GM12865 (cell line): Measurements from ENCODE around the gene OTOS.
A peak's percentile ranks its signal among the peaks of the same experiment; 100 is the strongest.

Experiments
- DNase-seq: peaks from one replicate; pipeline ENCODE4 v3.0.0; 2010; ENCODE audit warnings: low read depth
- H3K4me3 ChIP-seq: 2 replicates; pipeline ENCODE4 v1.5.1; 2011; ENCODE audit warnings: mild to moderate bottlenecking, low read depth, low read length, control low read depth
- TF ChIP-seq, protein P1 (sequence below): IDR thresholded peaks from 2 replicates; pipeline ENCODE4 v1.5.1; 2011; ENCODE audit warnings: low read length, control low read depth, low read depth, inconsistent platforms; ENCODE audit not compliant: insufficient read depth; ENCODE audit errors: missing control alignments

OTOS gene

DNA sequence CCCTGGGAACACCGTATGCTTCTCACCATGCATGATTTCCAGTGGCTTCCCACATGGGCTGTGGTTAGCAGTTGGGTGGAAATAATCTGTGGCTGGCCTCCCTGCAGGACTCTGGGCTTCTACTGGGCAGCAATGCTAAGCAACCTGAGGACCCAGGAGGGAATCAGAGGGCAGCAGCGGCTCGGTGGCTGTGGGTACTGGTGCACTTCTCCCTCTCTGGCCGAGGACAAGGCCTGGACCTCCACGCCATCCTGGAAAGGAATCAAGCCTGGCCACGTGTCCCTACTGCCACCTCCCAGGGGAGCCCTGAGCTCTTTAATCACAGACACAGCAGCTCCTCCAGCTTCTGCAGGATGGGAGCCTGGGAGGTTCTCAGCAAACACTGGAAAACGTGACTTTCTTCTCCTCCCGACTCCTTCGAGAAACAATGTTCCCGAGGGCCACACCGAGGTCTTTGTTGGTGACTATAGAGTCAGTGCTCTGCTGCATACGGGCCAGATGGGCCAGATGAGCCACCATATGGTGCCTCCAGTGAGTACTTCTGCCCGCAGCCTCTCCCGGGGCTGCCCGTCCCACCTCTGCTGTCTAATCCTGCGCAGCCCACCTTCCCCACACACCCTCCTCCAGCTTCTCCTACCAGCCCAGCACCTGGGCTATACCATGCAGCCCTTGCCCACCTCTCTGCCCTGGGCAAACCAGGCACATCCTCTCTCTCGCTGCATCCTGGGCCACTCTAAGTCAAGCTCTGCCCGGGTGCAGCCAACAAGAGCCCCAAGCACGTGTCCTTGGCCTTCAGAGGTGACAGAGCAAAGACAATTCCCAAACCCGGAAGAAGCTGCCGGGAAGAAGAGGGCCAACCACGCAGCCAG lies 42.8 kb upstream of the OTOS start:
- H3K4me3 ChIP-seq = no peak overlapping the region
- DNase-seq = no peak
- TF ChIP-seq, protein P1, sequence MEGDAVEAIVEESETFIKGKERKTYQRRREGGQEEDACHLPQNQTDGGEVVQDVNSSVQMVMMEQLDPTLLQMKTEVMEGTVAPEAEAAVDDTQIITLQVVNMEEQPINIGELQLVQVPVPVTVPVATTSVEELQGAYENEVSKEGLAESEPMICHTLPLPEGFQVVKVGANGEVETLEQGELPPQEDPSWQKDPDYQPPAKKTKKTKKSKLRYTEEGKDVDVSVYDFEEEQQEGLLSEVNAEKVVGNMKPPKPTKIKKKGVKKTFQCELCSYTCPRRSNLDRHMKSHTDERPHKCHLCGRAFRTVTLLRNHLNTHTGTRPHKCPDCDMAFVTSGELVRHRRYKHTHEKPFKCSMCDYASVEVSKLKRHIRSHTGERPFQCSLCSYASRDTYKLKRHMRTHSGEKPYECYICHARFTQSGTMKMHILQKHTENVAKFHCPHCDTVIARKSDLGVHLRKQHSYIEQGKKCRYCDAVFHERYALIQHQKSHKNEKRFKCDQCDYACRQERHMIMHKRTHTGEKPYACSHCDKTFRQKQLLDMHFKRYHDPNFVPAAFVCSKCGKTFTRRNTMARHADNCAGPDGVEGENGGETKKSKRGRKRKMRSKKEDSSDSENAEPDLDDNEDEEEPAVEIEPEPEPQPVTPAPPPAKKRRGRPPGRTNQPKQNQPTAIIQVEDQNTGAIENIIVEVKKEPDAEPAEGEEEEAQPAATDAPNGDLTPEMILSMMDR = no peak

DNA sequence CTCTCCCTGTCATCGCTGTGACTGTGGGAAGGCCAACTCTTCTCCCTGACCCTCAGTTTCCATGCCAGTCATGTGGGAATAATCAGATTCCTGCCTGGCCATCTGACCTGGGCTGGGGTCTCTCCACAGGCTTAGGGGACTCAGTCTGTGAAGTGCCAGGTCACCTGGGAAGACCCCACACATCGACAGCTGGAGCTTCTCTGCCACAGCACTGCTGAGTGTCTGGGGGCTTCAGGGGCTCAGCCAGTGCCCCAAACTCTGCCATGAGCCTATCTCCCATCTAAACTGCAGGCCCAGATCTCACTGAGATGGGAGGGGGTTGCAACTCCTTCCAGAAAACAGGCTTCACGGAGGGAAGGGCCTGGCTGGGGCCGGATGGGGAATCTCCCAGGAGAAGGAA lies 42.0 kb upstream of the OTOS start:
- TF ChIP-seq, protein P1 = no peak
- no peak overlapping the region for H3K4me3 ChIP-seq
- DNase-seq = no peak

DNA sequence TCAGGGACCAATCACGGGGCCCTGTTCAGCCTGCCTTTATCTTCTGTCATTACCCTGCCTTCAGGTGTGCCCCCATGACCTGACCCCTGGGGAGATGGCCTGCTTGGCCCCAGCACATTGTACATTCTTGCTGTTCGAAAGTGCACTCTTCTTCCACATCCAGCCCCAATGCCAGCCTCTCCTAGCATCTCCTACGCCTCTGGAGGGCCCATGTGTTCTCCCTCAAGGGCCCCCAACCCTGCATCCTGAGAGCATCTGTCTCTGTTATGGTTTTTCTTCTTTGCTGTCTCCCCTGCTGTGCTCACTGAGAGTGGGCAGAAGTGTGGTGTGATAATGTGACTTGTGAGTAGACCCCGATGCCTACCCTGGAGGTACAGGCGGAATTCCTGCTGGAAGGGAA lies 41.5 kb upstream of the OTOS start:
- TF ChIP-seq, protein P1 = no peak
- no peak for DNase-seq
- no peak overlapping the region for H3K4me3 ChIP-seq

GRCh38 chr2:240179941-240180666 lies 39.6 kb upstream of the OTOS start:
- H3K4me3 ChIP-seq = no peak overlapping the region
- DNase-seq = no peak
- TF ChIP-seq, protein P1 = no peak

DNA sequence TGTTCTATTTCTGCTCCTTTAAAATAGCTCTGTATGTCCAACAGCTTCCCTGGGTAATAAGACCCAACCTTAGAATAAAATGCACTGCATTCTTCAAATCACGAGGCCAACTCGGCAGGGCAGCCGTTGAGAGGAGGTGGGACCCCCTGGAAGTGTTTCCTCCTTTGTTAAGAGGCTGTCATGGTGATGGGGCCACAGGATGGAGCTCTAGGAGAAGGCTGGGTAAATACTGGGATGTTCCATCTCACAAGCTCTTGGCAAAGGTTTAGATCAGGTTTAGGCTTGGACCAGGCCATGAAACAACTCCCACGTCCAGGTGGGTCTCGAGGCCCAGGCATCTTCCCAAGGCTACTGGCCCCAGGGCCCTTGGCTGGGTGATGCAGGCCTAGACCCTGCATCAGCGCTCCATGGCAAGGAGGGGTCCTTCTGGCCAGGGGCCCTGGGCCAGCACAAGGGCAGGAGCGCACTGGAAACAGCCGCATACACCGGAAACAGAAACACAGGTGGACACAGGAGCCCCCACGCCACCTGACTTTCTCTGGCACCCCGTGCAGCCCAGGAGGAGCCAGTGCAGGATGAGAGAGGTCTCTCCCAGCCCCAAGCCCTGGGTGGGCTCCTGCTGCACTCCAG lies 38.8 kb upstream of the OTOS start:
- no peak for DNase-seq
- H3K4me3 ChIP-seq = no peak overlapping the region
- TF ChIP-seq, protein P1 = no peak

DNA sequence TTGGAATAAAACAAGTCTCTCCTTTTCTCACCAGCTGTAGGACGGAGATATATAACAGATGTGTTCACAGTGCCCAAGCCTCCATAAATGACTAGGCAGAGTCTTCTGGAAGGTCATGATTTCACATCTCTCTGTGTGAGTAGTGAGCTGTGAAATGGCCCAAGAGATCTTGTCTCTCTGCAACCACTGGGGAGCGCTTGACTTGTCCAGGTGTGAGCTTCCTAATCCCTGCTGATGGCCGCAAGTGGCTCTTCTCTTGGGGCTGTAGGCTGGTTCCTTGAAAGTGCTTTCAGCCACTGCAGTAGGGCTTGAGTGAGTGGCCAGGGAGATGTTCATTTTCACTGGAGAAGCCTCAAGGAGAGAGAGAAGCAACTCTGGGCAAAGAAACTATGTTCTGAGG lies 38.1 kb upstream of the OTOS start:
- peak; percentile 7 for DNase-seq
- no peak overlapping the region for H3K4me3 ChIP-seq
- TF ChIP-seq, protein P1 = no peak
